ENCODE measurements around the gene TBL1X. TPM values are rescaled to one million over a fixed set of nuclear protein-coding genes. Genes with fewer than 3 reads are reported as not detected.

TBL1X gene
- total and polyA plus RNA-seq, 2 of the 8 experiments (the other 6 are each of a cell fraction or from before 2014, with no cell fraction given): 13.3 to 25.6 TPM

DNA sequence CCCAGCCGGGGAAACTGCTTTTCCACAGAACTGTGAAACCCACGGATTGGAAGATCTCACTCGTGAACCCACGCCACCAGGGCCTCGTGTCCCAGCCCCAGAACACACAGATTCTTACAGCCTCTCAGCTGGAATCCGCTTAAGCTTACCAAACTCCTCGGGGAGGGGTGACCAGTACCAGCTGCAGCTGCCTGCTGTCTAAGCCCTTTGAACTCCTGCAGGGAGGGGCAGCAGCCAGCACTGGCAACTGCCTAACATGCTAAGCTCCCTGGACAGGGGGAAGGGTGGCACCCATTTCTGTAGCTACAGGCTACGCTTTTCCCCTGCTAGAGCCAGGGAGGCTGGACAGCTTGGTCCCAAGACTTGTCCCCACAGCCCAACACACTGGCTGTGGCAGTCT is 38.4 kb downstream of the TBL1X start:
- FAIRE-seq: no peak

More for the DNA sequence above, 38.4 kb downstream of the TBL1X start:
- no peak overlapping the region for H3K18ac ChIP-seq (ENCODE audit: extremely low read depth, low read length)
- no peak overlapping the region for H2AFZ ChIP-seq (ENCODE audit: low read length)
- no peak overlapping the region for H3K14ac ChIP-seq (ENCODE audit: insufficient read length)
- no peak overlapping the region for H3K9ac ChIP-seq (replicated peaks in 1 of 4; ENCODE audit: extremely low read depth in 1 of 4, low read depth in 3 of 4, low read length in 3 of 4)
- H3K79me2 ChIP-seq (ENCODE audit: control insufficient read depth in 1 of 2, insufficient read depth in 2 of 2, low read length in 2 of 2): peaks cover 0 to 6% of the 10 kb centered on the region in 2 experiments; a peak in 1 of 4 replicates
- no peak overlapping the region for H3K4ac ChIP-seq (replicated peaks; ENCODE audit: insufficient read length, low read depth, low read length)
- no peak overlapping the region for H2BK15ac ChIP-seq (ENCODE audit: low read length)
- H3K9me3 ChIP-seq (ENCODE audit: insufficient read depth in 2 of 2, low read depth in 1 of 2, low read length in 1 of 2): no peaks in the 10 kb centered on the region
- H4K20me1 ChIP-seq (replicated peaks in 1 of 2; ENCODE audit: control insufficient read depth in 1 of 2, insufficient read depth in 2 of 2, low read length in 2 of 2): peaks cover 0 to 3% of the 10 kb centered on the region in 2 experiments
- no peak for TF ChIP-seq SIX5 (IDR thresholded peaks at IDR 0.05; ENCODE audit: low read depth, low read length)
- no peak overlapping the region for H4K91ac ChIP-seq (replicated peaks; ENCODE audit: insufficient read length, low read length)
- DNase-seq (ENCODE audit: low read depth in 1 of 2, low spot score in 2 of 2): no peak
- no peaks in the 10 kb centered on the region for H3K4me1 ChIP-seq (replicated peaks in 1 of 4; ENCODE audit: control insufficient read depth in 3 of 4, insufficient read depth in 4 of 4, low read length in 3 of 4)
- H2AK5ac ChIP-seq (ENCODE audit: low read depth, low read length): no peak overlapping the region
- no peak overlapping the region for H3K4me3 ChIP-seq (ENCODE audit: extremely low read depth in 1 of 4, insufficient read depth in 2 of 4, low read depth in 3 of 4, low read length in 4 of 4)
- H3K27me3 ChIP-seq (replicated peaks in 1 of 4; ENCODE audit: control insufficient read depth in 3 of 4, extremely low read depth in 1 of 4, insufficient read depth in 3 of 4, low read length in 3 of 4): no peaks in the 10 kb centered on the region
- no peak overlapping the region for H3K56ac ChIP-seq (replicated peaks; ENCODE audit: insufficient read length, low read depth, low read length)
- no peak overlapping the region for H2BK12ac ChIP-seq (ENCODE audit: low read depth, low read length)
- H2BK120ac ChIP-seq (replicated peaks; ENCODE audit: low read depth, low read length): no peak overlapping the region
- peaks cover 0 to 9% (median 3%) of the 10 kb centered on the region in 4 experiments; a peak in 2 of 8 replicates for H3K36me3 ChIP-seq (ENCODE audit: control insufficient read depth in 2 of 4, insufficient read depth in 4 of 4, low read length in 3 of 4)
- WGBS, 2 experiments (ENCODE audit: extremely low coverage in 1 of 2, insufficient coverage in 1 of 2, insufficient read length in 1 of 2, insufficient replicate concordance in 2 of 2, low coverage in 1 of 2, low lambda C conversion rate in 2 of 2, missing lambda C conversion rate in 1 of 2): 77% methylated on average over 5 of the region's 8 CpGs; no CpG with 5 or more reads in 1 of the 2 experiments
- no peak overlapping the region for H3K4me2 ChIP-seq (ENCODE audit: insufficient read depth in 1 of 2, low read depth in 2 of 2, low read length in 2 of 2)
- H3K23ac ChIP-seq (ENCODE audit: insufficient read length): no peak overlapping the region
- no peak overlapping the region for H4K5ac ChIP-seq (ENCODE audit: insufficient read length, low read depth, low read length)
- no peaks in the 10 kb centered on the region for H3K23me2 ChIP-seq (ENCODE audit: low read depth, low read length)
- H2BK5ac ChIP-seq (ENCODE audit: low read depth, low read length): no peak overlapping the region
- no peak overlapping the region for H2BK20ac ChIP-seq (ENCODE audit: low read length)
- CTCF ChIA-PET (ENCODE audit: partially characterized antibody): no interaction called here
- no peak overlapping the region for H3K27ac ChIP-seq (ENCODE audit: low read depth, low read length)
- POLR2A ChIA-PET (ENCODE audit: partially characterized antibody): no interaction called here
- no peak overlapping the region for H4K8ac ChIP-seq (ENCODE audit: extremely low read depth, insufficient read depth, low read length)
- no peaks in the 10 kb centered on the region for H3K79me1 ChIP-seq (ENCODE audit: low read depth, low read length)

Measured in H1 (cell line).